Measurements from ENCODE around the gene SMNDC1.

GRCh38 chr10:110340122-110340521, 35.4 kb upstream of the SMNDC1 start:
- TF ChIP-seq CTCF (IDR thresholded peaks at IDR 0.05), result no peak
- TF ChIP-seq POLR2A (IDR thresholded peaks at IDR 0.05), result no peak

Data from tibial nerve (tissue), 3 donors.